GM18511 (cell line): ENCODE results near the gene GRIK5.
"Not testable (repeated sequence)": the region's sequence is repeated elsewhere in the genome, so short reads cannot be mapped to it uniquely, and the experiment has no call there.

ENCODE experiments used
- ATAC-seq: cut with Tn5 transposase; IDR thresholded peaks from one replicate; pipeline ENCODE4 v1.9.1; 2021; ENCODE audit warnings: mild to moderate bottlenecking, moderate library complexity; ENCODE audit not compliant: unreplicated experiment

GRIK5 gene

DNA sequence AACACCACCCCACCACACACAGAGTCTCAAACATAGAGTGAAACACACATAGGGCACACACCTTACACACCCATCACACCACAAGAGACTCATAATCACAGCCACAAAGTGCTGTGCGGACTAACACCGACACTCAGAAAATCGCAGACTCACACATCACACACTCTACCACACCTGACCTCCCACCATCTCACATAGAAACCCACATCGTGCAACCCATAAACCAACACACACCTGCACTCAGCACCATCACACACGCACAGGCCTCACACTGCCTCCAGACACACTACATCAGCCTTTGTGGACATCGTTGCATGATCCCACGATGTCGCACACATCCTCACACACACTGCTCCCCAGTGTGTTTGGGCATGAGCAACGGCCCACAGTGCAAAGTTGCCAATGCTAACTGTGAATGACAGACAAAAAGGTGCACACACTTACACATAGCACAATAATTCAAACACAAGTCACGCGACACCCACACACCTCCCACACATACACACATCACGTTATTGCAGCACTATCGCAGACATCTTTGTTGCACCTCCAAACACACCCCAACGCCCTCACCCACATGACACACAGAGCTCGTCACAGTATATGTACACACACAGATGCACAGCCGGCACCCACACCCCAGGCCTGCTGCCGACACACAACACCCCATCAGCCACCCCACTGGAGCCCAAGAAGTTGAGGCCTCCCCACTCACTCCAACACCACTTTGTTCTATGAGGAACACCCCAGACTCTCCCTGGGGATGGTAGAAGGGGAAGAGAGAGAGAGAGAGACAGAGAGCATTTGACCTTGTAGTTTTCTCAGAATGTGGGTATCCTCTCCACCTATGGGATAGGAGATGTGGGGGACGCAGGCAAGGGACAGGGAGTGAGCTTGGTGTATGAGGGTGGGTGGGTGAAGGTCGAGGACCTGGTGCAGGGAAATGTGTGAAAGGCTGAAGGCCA is 74.7 kb downstream of the GRIK5 start:
- no peak for ATAC-seq

DNA sequence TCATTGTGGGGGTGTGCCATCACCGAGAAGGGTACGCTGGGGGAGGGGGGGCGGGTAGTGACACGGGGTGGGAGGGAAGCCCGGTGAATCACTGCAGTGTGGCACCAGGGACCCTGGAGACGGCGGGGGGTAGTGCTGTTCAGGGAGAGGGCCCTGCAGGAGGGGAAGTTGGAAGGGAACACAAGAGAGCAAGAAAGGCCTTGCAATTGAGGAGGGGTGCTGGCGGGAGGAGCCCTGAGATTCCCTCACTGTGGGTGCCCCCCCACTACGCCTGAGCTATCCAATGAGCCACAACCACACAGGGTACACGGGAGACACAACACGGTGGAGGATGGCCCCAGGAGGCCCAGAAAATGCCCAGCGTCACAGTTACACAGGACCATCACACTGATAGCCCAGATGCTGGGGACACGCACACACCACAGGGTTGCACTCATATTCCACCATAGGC is 75.5 kb downstream of the GRIK5 start:
- no peak for ATAC-seq

DNA sequence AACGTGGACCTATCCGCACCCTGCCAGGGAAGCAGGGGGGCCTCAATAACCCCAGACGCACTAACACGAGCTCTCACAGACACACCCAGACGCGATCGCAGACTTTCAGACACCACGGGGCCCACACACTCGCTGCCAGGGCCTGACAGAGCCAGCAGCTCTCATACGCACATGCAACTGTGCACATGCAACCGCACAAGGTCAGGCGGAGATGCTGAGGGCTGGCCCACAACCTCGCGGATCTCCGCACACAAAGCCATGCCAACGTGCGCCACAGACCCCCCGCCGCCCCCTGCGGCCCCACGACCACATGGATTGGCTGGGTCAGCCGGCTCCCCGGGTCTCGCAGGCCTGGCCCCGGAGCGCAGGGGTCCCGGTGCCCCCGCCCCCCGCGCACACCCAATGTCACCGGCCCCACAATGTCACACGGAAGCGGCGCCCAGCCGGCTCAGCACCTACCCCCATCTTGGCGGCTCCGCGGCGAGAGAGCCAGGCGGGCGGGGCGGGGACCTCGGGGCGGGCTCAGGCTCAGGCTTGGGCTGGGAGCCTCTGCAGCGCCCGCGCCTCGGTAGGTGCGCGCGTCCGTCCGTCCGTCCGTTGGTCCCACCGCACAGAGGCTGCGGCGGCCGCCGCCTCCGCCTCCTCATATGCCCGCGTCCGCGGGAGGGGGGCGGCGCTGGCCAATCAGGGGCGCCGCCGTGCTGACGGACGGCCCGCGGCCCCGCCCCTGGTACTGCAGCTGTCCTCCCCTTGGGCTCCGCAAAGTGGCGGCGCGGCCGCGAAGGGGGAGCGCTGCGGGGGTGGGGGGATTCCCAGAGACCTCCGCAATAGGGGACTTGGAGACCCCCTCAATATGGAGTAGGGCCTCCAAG is 76.2 kb downstream of the GRIK5 start, which contains the start of gene ATP1A3:
Gene ATP1A3 (minus strand): TSS at position 619 of the 872 bp plus-strand sequence. CDS start 154 bp downstream, at position 465.
- no peak for ATAC-seq

DNA sequence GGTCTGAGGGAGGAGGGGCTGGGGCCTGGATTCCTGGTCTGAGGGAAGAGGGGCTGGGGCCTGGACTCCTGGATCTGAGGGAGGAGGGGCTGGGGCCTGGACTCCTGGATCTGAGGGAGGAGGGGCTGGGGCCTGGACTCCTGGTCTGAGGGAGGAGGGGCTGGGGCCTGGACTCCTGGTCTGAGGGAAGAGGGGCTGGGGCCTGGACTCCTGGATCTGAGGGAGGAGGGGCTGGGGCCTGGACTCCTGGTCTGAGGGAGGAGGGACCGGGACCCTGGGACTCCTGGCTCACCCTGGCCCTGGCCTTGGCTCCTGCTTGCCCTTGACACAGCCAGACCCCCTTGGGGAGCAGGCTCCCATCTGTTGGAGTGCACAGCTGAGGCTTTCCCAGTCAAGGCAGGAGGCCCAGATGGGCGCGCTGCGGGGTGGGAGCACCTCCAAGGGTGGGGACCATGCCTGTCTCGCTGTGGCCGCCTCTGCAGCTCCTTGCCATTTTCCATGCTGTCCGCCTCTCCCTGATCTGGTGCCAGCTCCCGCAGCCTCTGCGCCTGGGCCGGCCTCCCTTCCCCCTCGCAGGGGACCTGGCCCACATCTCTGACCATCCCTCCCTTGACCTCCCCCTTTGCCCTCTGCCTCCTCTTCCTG is 78.0 kb downstream of the GRIK5 start:
- ATAC-seq, result not testable (repeated sequence)

- ATAC-seq, result no peak
Measured at GRCh38 chr19:41991025-41991424, 79.0 kb downstream of the GRIK5 start.

DNA sequence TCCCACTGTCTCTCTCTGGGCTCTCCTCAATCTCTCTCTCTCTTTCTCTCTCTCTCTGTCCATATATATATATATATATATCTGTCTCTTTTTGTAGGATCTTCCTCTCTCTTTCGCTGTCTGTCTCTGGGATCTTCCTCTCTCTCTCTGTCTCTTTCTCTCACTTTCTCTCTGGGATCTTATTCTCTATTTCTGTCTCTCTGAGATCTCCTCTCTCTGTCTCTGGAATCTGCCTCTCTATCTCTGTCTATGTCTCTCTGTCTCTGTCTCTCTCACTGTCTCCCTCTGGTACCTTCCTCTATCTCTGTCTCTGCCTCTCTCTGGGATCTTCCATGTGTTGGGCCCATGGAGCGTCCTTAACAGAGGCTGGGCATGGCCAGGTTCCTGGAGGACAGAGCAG is 79.4 kb downstream of the GRIK5 start:
- ATAC-seq, result no peak

GRCh38 chr19:41990028-41990427 is 80.0 kb downstream of the GRIK5 start:
- no peak for ATAC-seq

- ATAC-seq, result no peak
Measured at GRCh38 chr19:41988947-41989346, 81.1 kb downstream of the GRIK5 start.

GRCh38 chr19:41987141-41987860 is 82.7 kb downstream of the GRIK5 start:
- no peak for ATAC-seq

DNA sequence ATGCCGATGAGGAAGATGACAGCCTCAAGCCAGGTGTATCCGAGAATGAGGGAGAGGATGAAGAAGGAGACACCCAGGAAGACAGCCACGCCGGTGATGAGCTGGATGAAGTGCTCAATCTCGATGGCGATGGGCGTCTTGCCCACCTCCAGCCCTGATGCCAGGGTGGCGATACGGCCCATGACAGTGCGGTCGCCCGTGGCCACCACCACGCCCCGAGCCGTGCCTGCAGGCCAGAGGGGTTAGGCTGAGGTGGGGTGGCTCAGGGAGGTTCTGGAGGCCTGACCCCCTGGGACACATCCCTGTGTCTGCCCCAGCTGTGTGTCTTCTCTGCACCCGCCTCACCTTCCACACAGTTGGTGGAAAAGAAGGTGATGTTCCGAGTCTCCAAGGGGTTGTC is 85.0 kb downstream of the GRIK5 start:
- ATAC-seq, result no peak

DNA sequence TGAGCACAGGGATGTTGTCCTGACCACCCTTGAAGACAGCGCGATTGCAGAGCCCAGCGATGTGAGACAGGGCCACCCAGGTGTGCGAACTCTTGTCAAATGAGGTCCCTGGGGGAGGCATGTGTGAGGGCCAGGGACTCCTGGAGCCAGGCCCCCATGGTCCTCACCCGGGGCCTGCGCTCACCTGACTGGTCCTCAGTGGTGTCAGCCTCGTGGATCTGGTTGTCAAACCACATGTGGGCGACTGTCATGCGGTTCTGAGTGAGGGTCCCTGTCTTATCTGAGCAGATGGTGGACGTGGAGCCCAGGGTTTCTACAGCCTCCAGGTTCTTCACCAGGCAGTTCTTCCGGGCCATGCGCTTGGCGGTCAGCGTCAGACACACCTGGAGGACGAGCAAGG is 88.3 kb downstream of the GRIK5 start:
- no peak for ATAC-seq

DNA sequence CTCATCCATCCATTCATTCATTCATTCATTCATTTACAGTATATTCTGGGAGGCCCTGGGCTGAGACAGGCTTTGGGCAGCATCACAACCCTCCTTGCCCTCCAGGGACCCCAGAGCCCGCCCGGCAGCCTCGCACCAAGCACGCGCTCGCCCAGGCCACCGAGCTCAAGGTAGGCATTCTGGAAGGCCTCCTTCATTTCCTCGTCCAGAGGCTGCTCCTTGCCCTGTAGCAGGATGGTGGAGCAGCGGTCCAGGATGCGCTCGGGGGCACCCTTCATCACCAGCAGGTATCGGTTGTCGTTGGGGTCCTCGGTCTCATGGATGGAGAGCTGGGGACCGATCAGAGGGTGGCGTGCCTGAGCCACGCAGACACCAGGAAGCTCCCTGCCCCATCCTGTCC is 91.5 kb downstream of the GRIK5 start:
- no peak for ATAC-seq

GRCh38 chr19:41977916-41978315 is 92.1 kb downstream of the GRIK5 start:
- ATAC-seq, result no peak

DNA sequence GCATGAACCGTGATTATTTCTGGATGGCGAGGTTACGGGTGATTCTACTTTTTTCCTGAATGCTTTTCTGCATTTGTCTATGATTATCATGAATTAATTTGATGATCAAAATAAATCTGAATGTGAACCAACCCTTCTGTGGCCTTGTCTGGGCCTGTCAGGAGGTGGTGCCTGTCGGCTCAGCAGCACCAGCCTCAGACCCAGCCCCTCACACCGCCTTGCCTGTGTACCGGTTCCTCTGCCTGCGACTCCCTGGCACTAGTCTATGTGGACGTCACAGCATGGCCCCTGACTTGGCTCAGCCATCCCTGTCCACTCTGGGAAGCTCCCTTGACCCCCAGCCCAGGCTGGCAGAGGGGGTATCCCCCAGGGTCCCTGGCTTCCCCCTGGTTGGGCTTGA is 95.4 kb downstream of the GRIK5 start:
- ATAC-seq, result no peak

GRCh38 chr19:41971363-41971762 is 98.6 kb downstream of the GRIK5 start:
- no peak for ATAC-seq

- no peak for ATAC-seq
Measured at GRCh38 chr19:41969772-41970458, 100.1 kb downstream of the GRIK5 start.

GRCh38 chr19:41968751-41969595 is 101.0 kb downstream of the GRIK5 start:
- ATAC-seq, result no peak

GRCh38 chr19:41967054-41967783 is 102.8 kb downstream of the GRIK5 start:
- ATAC-seq, result no peak
